Left ventricle myocardium superior (tissue), 1 donor: ENCODE results near the gene PRKAG3. TPM values are rescaled to one million over a fixed set of nuclear protein-coding genes. Genes with fewer than 3 reads are reported as not detected.
A peak's percentile ranks its signal among the peaks of the same experiment; 100 is the strongest.
"Not testable (repeated sequence)": the region's sequence is repeated elsewhere in the genome, so short reads cannot be mapped to it uniquely, and the experiment has no call there.

Experiments
- ATAC-seq: fragments of 200-7000 bp; cut with Tn5 transposase; one replicate; pipeline ENCODE4 v1.9.1; 2020; ENCODE audit warnings: mild to moderate bottlenecking, moderate library complexity
- DNase-seq: peaks from one replicate; pipeline ENCODE4 v3.0.0-alpha.2; 2020
- intact Hi-C: fragments of 100-400 bp; cut with micrococcal nuclease; formaldehyde crosslinking; loops from one replicate; pipeline ENCODE4 v1.11.0; 2022
- total RNA-seq: library from RNA; stranded (reverse); fragmentation: NEBNext Ultra II Directional; extraction: Animal tissue kit (Norgen Biotek cat#: 25700); gene quantifications from one replicate; pipeline ENCODE4 v1.2.1, GENCODE V29; 2021
- donor health status: DM: no; HTN: yes; CAD: no; lungs with severe emphysema.

The PRKAG3 gene
- total RNA-seq, 1 donor from 2014 or later: 0.12 TPM

DNA sequence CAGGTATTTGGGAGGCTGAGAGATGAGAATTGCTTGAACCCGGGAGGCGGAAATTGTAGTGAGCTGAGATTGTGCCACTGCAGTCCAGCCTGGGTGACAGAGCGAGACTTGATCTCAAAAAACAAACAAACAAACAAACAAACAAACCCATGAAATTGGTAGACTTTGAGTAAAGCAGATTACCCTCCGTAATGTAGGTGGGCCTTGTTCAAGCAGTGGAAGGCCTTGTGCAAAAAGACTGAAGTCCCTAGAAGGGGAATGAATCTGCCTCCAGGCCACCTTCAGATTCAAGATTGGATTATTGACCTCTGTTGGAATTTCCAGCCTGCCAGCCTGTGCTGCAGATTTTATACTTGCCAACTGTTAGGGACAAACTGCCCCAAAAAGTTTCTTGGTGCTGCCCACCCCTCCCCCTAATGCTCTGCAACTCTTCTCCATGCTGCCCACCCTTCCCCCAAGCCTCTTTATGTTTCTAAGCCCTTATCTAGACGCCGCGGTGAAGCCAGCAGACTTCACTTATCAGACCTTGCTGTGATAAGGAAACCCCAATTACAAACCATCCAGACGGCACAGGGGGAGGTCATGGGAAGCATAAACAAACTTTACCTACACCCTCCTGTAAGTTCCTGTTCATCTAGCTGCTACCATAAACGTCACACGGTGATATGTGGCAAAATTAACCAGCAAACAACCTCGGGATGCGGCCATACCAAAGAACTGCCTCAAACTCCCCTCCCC is 32.7 kb downstream of the PRKAG3 start:
- intact Hi-C loops: no loop called here
- no peak for DNase-seq
- ATAC-seq: no peak

DNA sequence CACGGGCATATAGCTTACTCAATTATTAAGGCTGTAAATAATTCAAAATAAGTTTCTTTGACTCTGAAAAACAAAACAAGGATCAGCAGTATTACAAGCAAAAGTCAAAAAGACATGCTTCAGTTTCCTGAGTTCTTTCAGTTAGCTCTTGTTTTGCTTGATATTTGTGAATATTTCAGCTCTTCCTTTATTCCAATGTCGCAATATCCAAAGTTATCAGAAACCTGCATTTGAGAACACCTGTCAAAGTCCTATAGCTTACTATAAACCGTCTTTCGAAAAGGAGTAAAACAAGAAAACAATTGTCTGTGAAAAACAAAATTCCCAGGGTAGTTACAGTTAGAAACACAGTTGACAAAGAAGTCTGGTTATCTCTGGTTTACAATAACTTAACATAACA is 34.9 kb downstream of the PRKAG3 start:
- no peak for ATAC-seq
- DNase-seq: no peak
- intact Hi-C loops: no loop called here

DNA sequence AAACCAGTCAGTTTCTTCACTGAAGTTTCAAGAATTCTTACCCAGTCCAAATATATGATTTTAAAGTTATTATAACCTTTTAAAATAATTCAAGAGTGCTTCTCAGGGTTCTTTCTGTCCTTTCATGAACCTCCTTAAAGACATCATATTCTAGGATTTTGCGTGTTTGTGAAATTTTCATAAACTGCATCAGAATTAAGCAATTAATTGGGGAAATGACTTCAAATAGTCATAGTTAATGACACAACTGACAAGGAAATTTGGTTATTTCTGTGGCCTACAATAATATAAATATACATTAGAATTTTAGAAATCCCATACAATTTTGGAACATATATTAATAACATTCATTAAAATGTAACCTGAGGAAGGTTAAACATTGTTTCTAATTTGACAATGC is 39.2 kb downstream of the PRKAG3 start:
- ATAC-seq: no peak
- intact Hi-C loops: no loop called here

DNA sequence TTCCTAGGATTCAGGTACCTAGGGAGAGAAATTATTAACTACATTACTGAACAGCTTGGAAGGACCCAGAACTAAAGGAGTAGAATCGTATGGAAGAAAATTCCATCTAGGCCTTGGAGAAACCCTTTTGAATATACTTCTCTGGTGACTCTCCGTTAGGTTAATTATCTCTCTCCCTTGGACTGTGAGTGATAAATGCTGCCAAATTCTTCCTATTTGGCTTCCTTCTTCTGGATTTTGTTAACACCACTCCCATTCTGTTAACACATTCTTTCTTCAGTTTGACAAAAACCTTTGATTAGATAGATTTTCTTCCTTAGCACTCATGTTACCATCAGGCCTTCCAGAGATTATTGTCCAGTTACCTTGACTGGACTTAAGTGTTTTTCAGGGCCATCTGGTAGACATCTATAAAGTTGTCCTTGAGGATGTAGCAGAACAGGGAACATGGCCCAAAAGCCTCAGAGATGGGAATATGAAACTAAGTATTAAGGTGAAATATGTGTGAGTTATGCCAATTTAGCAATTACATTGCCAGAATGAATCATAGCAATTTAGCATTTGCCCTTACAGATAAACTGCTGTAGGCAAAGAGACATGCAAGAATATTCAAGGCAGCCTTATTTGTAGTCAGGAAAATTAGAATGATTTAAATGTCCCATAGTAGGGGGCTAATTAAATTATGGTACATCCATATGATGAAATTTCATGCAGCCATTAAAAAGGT is 42.9 kb downstream of the PRKAG3 start:
- DNase-seq (no peak), ATAC-seq (peak; percentile 38)
- intact Hi-C loops: no loop called here

More for the DNA sequence above, 39.2 kb downstream of the PRKAG3 start:
- DNase-seq: no peak

DNA sequence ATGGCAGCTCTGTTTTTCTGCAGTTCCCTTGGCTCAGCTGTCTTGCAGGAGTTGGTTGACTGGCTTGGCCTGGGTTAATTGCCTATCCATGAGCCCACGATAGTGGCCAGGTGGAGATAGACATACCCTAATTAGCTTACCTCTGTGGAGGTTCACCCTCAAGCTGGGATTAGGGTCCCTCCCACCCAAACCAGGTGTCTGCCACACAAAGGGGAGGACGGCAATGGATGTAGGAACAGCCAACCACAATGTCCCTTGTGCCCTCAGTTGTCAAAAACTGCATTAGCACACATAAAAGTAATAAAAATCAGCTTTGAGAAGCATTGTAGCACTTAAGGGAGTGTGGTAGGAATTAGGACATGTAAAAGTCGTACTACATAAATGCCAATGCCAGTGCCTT is 45.5 kb downstream of the PRKAG3 start:
- no peak for ATAC-seq
- intact Hi-C loops: no loop called here

DNA sequence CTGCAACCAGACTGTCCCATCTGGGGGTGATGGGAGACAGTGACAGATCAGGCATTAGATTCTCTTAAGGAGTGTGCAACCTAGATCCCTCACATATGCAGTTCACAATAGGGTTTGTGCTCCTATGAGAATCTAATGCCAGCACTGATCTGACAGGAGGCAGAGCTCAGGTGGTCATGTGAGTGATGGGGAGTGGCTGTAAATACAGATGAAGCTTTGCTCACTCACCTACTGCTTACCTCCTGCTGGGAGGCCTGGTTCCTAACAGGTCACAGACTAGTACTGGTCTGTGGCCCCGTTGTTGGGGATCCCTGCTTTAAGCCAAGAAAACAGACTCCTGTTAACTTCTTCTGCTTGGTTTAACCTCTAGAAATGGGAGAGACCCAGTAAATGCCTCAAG is 46.5 kb downstream of the PRKAG3 start:
- intact Hi-C loops: loop anchor here (2.0 kb wide), 1 partner anchor 38 kb away; no protein-coding TSS in a partner anchor
- ATAC-seq (no peak), DNase-seq (no peak)

More for the DNA sequence above, 45.5 kb downstream of the PRKAG3 start:
- no peak for DNase-seq

DNA sequence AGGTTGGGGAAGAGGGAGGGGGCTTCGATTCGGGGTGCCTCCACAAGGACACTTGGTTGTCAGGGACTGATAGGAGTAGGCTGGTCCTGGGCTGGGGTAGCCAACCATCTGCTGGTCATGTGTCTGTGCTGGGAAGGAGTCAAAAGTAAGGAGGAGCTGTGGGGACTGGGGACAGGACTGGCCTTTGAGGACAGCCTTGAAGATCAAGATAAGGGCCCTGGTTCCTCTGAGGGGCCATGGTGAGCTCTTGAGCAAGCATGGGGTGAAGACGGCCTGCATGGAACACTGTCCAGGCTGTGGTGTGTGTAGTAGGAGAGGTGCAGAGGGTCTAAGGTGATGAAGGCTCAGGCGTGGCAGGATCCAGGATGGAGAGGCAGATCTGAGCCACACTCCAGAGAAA is 47.9 kb downstream of the PRKAG3 start:
- no peak for ATAC-seq
- DNase-seq: no peak
- intact Hi-C loops: loop anchor here (2.0 kb wide), 1 partner anchor 39 kb away; no protein-coding TSS in a partner anchor

DNA sequence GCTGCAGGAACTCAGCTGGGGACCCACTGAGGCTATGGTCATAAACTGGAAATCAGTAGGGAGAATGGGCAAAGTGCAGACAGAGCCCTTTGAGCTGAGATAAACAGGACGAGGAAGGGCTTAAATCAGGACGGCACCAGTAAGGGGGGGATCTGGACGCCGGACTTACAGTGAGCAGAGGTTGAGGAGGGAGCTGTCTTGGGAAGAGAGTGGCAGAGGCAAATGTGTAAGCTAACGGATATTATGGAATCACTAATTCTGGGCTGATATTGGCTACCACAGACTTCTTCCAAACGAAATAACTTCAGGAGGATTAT is 49.1 kb downstream of the PRKAG3 start:
- intact Hi-C loops: no loop called here
- DNase-seq (no peak), ATAC-seq (peak; percentile 52)

DNA sequence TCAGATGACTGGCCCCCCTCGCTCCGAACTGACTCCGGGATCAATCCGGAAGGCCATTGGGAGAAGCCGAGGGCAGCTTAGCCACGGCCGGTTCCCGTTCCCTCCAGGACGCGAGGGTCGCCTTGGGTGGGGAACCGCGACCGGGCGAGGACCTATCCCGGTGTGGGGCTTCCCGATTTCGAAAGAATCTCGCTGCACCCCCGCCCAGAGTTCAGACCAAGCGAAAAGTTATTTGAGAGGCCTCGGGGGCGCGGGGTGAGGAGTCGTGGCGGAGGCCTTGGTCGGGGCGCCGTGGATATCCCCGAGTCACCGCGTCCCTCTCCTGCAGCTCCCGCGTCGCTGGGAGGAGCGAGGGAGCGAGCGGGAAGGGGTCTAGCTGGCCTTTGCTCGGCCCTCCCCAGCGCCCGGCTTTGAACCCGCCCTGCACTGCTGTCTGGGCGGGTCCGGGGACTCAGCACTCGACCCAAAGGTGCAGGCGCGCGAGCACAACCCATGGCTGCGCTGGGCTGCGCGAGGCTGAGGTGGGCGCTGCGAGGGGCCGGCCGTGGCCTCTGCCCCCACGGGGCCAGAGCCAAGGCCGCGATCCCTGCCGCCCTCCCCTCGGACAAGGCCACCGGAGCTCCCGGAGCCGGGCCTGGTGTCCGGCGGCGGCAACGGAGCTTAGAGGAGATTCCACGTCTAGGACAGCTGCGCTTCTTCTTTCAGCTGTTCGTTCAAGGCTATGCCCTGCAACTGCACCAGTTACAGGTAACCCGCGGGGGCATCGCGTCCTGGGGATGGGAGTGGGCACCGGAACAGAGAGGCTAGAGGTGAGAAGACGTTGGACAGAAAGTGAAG is 49.7 kb downstream of the PRKAG3 start, which contains the start of gene CYP27A1:
CYP27A1 (plus strand) TSS at position 457 of the 837 bp plus-strand sequence; CDS start at position 493, 36 bp downstream.
- peak; percentile 75 for DNase-seq
- intact Hi-C loops: no loop called here
- ATAC-seq: peak; percentile 93

DNA sequence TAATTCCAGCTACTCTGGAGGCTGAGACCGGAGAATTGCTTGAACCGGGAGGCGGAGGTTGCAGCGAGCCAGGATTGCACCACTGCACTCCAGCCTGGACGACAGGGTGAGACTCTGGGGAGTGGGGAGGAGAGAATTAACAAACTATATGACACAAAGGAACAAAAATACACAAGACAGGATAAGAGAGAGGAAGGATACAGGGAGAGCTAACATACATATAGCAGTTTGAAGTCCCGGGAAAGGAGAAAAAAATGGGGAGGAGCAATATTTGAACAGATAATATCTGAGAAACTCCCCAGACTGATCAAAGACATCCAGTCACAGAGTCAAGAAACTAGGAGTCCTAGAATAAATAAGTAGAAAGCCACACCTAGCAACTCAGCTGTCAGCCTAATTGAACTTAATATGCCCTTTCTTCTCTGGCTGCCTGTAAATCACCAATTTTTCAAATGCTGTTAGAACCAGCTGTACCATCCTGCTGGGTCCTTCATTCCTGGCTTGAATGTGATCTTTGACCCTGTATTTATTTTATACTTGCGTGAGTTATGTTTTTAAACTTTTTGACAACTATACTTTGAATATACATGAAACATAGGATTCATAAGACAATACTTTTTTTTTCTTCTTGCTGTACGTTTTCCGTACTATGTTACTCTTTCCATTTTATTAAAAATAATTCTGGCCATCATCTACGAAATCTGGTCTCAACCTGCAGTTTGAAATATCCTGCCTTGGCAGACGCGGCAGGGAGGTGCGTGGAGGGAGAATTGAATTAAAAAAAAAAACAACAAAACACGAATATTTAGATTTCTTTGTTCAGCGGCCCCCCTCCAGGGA is 50.5 kb downstream of the PRKAG3 start:
- intact Hi-C loops: no loop called here
- no peak for DNase-seq
- ATAC-seq: no peak

DNA sequence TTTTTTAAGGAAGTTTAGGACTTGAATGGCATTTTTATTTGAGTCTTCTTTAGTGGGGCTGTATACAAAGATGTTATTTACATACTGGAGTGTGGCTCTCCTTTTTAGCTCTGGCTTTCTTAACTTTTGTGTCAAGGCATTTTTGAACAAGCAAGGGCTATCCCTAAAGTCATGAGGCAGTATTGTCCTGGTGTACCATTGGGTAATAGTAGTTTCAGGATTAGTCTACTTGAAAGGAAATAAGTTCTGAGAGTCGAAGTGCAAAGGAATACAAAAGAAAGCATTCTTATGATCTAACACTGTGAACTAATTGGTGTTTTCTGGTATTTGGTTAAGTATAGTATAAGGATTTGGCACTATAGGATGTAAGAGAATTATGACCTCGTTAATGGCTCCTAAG is 51.6 kb downstream of the PRKAG3 start:
- intact Hi-C loops: no loop called here
- ATAC-seq (no peak), DNase-seq (no peak)

DNA sequence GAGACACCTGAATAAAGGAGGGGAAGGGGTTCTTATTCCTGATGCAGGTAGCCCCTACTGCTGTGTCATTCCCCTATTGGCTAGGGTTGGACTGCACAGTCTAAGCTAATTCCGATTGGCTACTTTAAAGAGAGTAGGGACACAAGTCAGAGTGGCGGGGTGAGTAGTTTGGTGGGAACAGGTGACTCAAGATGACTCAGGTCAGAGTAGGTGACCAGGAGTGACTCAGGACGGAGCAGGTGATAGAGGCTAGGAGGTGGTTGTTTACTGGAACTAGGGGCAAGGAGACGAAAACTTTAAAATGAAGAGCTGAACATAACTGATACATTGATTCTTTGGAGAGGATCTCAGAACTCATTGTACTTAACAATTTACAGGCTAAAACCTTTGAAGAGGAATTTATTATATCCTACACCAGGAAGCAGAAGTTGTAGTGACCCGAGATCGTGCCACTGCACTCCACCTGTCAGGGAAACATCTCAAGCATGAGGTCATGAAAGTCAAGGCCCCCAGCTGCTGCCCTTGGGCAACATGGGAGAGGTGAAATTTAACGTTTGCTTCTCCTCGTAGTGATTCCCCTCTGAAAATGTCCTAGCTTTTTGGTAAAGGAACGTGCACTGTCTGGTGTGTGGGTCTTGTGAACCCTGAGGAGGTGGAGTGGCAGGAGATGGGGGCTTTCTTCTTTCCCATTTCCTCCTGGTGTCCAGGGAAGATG is 54.2 kb downstream of the PRKAG3 start:
- no peak for DNase-seq
- no peak for ATAC-seq
- intact Hi-C loops: no loop called here

DNA sequence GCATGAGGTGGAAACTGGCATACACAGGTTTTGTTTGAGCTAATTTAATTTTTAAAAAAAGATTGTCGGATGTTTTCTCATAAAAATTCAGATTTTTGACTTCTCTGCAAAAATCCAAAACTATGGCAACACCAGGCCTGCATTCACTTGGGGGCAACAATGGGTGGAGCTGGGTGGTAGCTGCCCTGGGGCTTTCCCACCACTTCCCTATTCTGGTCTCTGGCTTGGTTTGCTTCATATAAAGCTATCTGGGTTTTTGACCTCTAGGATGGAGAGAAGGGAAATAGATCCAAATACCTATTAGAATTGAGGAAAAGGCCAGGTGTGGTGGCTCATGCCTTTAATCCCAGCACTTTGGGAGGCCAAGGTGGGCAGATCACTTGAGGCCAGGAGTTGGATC is 55.1 kb downstream of the PRKAG3 start:
- intact Hi-C loops: no loop called here
- no peak for ATAC-seq
- DNase-seq: no peak

DNA sequence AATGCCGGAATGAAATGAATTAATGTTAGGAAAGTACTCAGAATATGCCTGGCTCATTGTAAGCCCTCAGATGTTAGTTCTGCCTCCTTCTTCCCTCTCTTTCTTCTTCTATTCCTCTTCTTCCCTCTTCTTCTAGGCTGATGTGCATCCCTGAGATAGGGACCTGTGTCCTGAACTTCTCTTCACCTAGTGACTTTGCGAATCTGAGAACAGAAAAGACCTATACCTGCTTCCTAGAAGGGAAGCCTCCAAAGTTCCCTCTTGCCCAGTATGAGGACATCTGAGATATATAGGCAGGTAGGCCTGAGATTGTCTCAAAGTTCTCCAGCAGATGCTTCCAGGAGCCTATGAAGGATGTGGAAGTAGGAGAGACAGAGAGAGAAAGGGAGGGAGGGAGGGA is 57.7 kb downstream of the PRKAG3 start:
- intact Hi-C loops: no loop called here
- ATAC-seq (no peak), DNase-seq (no peak)

DNA sequence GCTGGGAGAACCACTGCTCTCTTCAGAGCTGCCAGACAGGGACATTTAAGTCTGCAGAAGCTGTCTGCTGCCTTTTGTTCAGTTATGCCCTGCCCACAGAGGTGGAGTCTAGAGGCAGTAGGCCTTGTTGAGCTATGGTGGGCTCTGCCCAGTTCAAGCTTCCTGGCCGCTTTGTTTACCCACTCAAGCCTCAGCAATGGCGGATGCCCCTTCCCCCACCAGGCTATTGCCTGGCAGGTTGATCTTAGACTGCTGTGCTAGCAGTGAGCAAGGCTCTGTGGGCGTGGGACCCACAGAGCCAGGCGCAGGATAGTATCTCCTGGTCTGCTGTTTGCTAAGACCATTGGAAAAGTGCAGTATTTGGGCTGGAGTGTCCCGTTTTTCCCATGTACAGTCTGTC is 58.8 kb downstream of the PRKAG3 start:
- ATAC-seq, intact Hi-C loops, DNase-seq: not testable (repeated sequence)
